Dendritic cell treated with granulocyte-macrophage colony-stimulating factor and Interleukin-4, amounts not matched to agents 40 ng/mL and 50 ng/mL, for 4 days (primary cell): ENCODE results near the gene PRSS22.

ENCODE experiments used
- H3K27ac Mint-ChIP-seq: one replicate; pipeline ENCODE4 v1.8.0; 2022; ENCODE audit warnings: mild to moderate bottlenecking, mixed read lengths
- H3K27me3 Mint-ChIP-seq: one replicate; pipeline ENCODE4 v1.8.0; 2022; ENCODE audit warnings: mild to moderate bottlenecking, mixed read lengths
- H3K36me3 Mint-ChIP-seq: one replicate; pipeline ENCODE4 v1.8.0; 2022; ENCODE audit warnings: low read depth, mixed read lengths
- H3K4me1 Mint-ChIP-seq: one replicate; pipeline ENCODE4 v1.8.0; 2022; ENCODE audit warnings: low read depth, mixed read lengths
- H3K4me3 Mint-ChIP-seq: one replicate; pipeline ENCODE4 v1.8.0; 2022; ENCODE audit warnings: mild to moderate bottlenecking, moderate library complexity, mixed read lengths
- H3K9me3 Mint-ChIP-seq: one replicate; pipeline ENCODE4 v1.8.0; 2022; ENCODE audit warnings: mixed read lengths
- intact Hi-C: fragments of 100-400 bp; cut with micrococcal nuclease; formaldehyde crosslinking; loops from one replicate; pipeline ENCODE4 v1.15.0; 2022

PRSS22 gene

DNA sequence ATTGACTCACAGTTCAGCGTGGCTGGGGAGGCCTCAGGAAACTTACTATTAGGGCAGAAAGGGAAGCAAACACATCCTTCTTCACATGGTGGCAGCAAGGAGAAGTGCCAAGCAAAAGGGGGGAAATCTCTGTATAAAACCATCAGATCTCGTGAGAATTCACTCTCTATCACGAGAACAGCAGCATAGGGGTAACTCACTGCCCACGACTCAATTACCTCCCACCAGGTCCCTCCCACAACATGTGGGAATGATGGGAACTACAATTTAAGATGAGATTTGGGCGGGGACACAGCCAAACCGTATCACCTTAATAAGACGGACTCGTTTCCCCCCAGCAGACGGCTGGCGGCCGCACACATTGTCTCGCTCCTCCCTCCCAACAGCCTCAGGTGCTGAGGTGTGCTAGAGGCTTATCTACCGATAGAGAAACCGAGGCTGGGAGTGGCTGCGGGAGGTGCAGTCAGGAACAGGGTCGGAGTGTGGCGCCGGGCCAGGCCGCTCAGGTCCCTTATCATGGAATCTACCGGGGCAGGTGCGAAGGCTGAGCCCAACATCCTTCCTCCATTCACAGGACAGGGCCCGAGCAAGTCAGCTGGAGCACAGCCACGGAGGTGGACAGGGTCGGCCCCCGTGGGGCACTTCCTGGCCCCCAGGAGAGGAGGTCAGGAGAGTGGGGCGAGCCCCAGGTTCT, 32.8 kb downstream of the PRSS22 start:
- intact Hi-C loops: no loop called here
- no peaks in the 10 kb centered on the region for H3K36me3 Mint-ChIP-seq

DNA sequence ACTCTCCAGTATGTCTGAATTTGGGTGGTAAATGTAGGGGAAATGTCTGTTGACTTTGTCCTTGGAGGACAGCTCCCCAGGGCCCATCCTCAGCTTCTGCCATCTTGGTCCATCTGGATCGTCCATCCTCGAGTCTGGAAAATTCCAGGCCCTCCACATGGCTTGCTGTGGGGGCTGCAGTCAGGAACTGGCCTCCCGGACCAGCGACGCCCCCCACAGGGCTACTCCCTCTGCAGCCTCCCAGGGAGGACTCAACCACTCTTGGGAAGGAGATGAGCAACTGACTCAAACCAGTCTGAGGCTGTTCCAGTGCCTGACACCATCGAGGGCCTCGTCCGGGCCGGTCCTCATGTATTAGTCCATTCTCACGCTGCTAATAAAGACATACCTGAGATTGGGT, 33.3 kb downstream of the PRSS22 start:
- no peak overlapping the region for H3K4me3 Mint-ChIP-seq
- H3K4me1 Mint-ChIP-seq: peaks cover 9% of the 10 kb centered on the region
- H3K27me3 Mint-ChIP-seq: peaks cover 11% of the 10 kb centered on the region
- H3K9me3 Mint-ChIP-seq: no peaks in the 10 kb centered on the region
- no peaks in the 10 kb centered on the region for H3K36me3 Mint-ChIP-seq
- H3K27ac Mint-ChIP-seq: no peak overlapping the region
- intact Hi-C loops: no loop called here

More for the DNA sequence above, 32.8 kb downstream of the PRSS22 start:
- Mint-ChIP-seq H3K4me1 (peaks cover 14% of the 10 kb centered on the region), H3K9me3 (no peaks in the 10 kb centered on the region), H3K4me3 (no peak overlapping the region), H3K27me3 (peaks cover 11% of the 10 kb centered on the region), H3K27ac (no peak overlapping the region)

DNA sequence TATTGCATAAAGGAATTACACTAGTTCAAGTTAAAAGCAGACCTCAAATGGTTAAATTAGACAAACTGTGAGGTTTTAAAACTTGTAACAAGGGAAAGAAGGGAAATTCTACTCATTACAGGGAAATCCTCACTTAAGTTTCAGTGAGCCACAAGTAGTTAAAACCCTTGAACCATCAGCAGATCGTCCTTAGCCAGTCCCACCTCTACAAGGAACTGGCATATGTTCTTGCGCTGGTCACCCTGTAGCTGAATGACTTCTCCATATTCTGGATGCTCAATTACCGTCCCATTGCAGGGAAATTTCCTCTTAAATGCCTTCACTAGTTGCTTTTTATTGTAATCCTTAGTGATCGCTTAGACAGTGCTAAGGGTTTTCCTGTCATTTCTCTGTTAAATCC, 35.5 kb downstream of the PRSS22 start:
- peaks cover 25% of the 10 kb centered on the region for H3K4me1 Mint-ChIP-seq
- no peaks in the 10 kb centered on the region for H3K9me3 Mint-ChIP-seq
- no peak overlapping the region for H3K27ac Mint-ChIP-seq

DNA sequence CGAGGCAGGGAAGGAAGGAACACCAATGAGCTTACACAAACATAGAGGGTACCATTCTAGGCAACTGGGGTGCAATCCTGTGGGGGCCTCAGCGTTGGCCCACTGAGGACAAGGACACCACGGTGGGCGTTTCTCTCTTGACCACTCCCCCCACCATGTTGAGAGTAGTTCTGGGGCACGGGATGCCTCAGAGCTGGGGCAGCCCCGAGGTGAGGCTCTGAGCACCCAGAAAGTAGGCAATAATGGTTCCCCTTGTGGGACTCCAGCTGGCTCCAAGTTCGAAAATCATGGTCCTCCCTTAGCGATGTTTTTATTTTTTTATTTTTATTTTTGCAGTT, 35.8 kb downstream of the PRSS22 start:
- Mint-ChIP-seq H3K4me1 (peaks cover 27% of the 10 kb centered on the region), H3K9me3 (no peaks in the 10 kb centered on the region), H3K36me3 (no peaks in the 10 kb centered on the region), H3K27me3 (peaks cover 13% of the 10 kb centered on the region), H3K27ac (peak overlapping the region; percentile 22), H3K4me3 (no peak overlapping the region)
- intact Hi-C loops: no loop called here

More for the DNA sequence above, 35.5 kb downstream of the PRSS22 start:
- Mint-ChIP-seq H3K4me3 (no peak overlapping the region), H3K27me3 (peaks cover 13% of the 10 kb centered on the region), H3K36me3 (no peaks in the 10 kb centered on the region)
- intact Hi-C loops: no loop called here

DNA sequence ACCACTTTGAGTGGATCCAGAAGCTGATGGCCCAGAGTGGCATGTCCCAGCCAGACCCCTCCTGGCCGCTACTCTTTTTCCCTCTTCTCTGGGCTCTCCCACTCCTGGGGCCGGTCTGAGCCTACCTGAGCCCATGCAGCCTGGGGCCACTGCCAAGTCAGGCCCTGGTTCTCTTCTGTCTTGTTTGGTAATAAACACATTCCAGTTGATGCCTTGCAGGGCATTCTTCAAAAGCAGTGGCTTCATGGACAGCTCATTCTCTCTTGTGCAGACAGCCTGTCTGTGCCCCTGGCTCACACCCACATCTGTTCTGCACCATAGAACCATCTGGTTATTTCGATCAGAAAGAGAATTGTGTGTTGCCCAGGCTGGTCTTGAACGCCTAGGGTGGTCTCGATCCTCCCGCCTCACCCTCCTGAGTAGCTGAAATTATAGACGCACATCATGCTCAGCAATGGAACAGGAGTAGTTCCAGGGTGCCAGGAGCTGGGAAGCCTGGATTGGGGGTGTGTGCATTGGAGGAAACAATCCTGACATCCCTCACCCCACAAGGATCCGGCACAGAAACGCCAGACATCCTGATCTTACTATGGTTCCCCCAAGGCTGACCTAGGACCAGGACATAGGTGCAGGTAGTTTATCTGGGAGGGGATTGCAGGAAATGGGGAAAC, 36.3 kb downstream of the PRSS22 start:
- H3K9me3 Mint-ChIP-seq: no peaks in the 10 kb centered on the region
- H3K27ac Mint-ChIP-seq: peak overlapping the region; percentile 22
- no peak overlapping the region for H3K4me3 Mint-ChIP-seq
- H3K36me3 Mint-ChIP-seq: no peaks in the 10 kb centered on the region
- H3K27me3 Mint-ChIP-seq: peaks cover 13% of the 10 kb centered on the region
- intact Hi-C loops: no loop called here
- peaks cover 29% of the 10 kb centered on the region for H3K4me1 Mint-ChIP-seq

DNA sequence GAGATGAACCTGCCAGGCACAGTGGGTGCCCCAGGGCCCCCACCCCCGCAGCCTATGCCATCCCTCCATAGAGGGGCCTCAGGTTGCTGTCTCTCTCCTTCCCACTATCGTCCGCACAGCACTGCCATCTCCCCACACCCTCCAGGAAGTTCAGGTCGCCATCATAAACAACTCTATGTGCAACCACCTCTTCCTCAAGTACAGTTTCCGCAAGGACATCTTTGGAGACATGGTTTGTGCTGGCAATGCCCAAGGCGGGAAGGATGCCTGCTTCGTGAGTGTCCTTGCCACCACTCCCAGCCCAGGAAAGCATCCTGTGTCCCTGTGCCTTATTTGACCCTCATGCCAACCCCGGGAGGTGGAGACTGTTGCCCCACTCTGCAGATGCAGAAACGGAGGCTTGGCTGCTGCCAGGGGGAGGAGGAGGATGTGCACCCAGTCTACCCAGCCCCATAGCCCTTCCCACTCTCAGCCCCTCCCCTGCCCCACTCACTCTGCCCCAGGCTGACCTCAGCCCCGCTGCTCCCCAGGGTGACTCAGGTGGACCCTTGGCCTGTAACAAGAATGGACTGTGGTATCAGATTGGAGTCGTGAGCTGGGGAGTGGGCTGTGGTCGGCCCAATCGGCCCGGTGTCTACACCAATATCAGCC, 37.0 kb downstream of the PRSS22 start:
- Mint-ChIP-seq H3K27ac (peak overlapping the region; percentile 22), H3K4me3 (no peak overlapping the region), H3K36me3 (no peaks in the 10 kb centered on the region), H3K9me3 (no peaks in the 10 kb centered on the region), H3K4me1 (peaks cover 36% of the 10 kb centered on the region), H3K27me3 (peaks cover 10% of the 10 kb centered on the region)
- intact Hi-C loops: no loop called here

DNA sequence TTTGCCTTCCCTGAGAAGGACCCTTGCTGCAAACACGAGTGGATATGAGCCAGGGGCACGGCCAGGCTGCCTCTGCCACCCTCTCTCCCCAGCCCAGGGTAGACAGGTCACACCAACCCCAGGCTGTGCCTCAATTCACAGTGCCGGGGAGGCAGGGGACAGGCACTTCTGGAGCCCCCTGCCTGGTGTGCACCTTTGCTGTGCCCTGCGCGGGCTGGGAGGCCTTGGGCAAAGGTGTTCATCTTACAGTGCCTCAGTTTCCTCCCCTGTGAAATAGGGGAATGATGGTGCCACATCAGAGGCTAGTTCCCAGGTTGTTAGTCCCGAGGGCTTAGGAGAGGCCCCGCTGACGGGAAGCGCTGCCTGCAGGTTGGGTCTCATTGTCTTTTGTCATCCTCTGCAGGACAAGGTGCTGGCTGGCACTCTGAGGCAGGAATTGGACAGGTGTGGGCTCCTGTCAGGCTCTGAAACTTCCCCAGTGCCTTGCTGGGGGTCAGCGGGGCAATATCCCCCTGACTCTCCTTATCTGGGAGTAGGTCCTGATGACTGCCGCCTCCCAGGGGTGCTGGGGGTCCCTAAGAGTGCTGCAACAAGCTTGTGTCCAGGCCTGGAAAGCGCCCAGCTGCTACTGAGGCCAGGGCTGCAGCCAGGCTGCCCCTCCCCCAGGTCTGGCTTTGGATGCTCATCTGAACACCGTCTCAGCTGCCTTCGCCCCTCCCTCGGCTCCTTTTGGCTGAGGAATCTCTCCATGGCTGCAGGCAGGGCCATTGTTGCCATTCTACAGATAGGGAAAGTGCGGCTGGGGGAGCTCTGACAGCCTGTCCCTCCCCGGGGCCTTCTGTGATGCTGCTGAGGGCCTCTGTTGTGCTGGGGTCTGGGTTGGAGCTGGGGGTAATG, 37.8 kb downstream of the PRSS22 start:
- intact Hi-C loops: loop anchor here (5.0 kb wide), 1 partner anchor 43 kb away; the partner anchor contains the start of gene ELOB
- H3K4me1 Mint-ChIP-seq: peaks cover 44% of the 10 kb centered on the region
- no peak overlapping the region for H3K27ac Mint-ChIP-seq
- no peaks in the 10 kb centered on the region for H3K36me3 Mint-ChIP-seq
- no peaks in the 10 kb centered on the region for H3K9me3 Mint-ChIP-seq
- H3K4me3 Mint-ChIP-seq: no peak overlapping the region
- peaks cover 7% of the 10 kb centered on the region for H3K27me3 Mint-ChIP-seq

DNA sequence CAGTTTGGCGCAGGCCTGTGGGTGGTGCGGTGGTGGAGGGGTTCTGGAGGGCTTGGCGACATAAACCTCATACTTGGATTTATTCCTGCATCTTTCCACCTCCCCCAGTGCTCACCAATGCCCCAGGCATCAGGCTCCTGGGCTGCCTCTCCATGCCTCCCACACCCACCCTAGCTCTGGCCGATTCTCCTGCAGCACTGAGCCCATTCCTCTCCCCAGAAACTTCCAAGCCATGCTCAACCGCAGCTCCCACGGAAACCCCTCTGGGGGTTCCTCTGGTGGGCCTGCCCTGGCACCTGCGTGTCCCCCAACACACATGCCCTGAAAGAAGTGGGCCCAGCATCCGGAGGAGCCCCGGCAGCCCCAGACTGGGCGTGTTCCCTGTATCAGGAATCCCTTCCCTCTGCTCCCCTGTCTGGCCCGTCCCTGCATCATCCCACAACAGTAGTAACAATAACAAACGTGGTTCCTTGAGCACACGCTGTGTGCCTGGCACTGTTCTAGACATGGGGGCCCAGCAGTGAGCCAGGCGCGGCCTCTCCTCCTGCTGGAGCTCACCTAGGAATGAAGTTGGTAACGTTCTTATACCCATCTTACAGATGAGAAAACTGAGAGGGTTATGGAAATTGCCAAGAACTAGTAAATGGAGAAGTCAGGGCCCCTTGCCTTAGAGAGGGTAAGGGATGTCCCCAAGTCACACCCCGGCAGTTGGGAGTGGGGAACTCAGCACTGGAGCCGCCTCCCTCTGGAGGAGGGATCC, 38.6 kb downstream of the PRSS22 start:
- intact Hi-C loops: loop anchor here (5.0 kb wide), 1 partner anchor 42 kb away; the partner anchor contains the start of gene ELOB
- Mint-ChIP-seq H3K9me3 (no peaks in the 10 kb centered on the region), H3K4me3 (no peak overlapping the region), H3K4me1 (peaks cover 44% of the 10 kb centered on the region), H3K27me3 (peaks cover 9% of the 10 kb centered on the region), H3K27ac (no peak overlapping the region), H3K36me3 (no peaks in the 10 kb centered on the region)

DNA sequence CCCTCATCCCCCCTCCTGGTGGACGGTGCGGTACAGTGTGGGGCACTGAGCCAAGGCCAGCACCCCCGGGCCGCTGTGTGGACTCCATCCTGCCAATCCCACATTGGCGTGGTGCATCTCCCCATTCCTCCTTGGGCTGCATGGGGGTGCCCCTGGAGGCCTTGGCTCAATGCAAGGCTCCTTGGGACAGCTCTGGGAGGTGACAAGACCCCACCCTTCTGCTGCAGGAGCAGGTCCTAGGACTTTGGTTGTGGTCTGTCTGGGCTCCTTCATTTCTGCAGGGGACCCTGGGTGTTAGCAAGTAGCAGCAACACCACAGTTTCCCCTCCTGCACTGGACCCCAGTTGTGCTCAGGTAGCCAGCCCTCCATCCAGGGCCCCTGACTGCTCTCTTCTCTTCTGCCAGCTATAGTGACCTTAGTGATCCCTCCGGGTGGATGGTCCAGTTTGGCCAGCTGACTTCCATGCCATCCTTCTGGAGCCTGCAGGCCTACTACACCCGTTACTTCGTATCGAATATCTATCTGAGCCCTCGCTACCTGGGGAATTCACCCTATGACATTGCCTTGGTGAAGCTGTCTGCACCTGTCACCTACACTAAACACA, 39.6 kb downstream of the PRSS22 start:
- Mint-ChIP-seq H3K36me3 (no peaks in the 10 kb centered on the region), H3K4me1 (peaks cover 44% of the 10 kb centered on the region), H3K27ac (peak overlapping the region; percentile 76), H3K27me3 (peaks cover 9% of the 10 kb centered on the region), H3K9me3 (no peaks in the 10 kb centered on the region), H3K4me3 (peak overlapping the region; percentile 50)
- intact Hi-C loops: loop anchor here (5.0 kb wide), 1 partner anchor 41 kb away; the partner anchor contains the start of gene ELOB

DNA sequence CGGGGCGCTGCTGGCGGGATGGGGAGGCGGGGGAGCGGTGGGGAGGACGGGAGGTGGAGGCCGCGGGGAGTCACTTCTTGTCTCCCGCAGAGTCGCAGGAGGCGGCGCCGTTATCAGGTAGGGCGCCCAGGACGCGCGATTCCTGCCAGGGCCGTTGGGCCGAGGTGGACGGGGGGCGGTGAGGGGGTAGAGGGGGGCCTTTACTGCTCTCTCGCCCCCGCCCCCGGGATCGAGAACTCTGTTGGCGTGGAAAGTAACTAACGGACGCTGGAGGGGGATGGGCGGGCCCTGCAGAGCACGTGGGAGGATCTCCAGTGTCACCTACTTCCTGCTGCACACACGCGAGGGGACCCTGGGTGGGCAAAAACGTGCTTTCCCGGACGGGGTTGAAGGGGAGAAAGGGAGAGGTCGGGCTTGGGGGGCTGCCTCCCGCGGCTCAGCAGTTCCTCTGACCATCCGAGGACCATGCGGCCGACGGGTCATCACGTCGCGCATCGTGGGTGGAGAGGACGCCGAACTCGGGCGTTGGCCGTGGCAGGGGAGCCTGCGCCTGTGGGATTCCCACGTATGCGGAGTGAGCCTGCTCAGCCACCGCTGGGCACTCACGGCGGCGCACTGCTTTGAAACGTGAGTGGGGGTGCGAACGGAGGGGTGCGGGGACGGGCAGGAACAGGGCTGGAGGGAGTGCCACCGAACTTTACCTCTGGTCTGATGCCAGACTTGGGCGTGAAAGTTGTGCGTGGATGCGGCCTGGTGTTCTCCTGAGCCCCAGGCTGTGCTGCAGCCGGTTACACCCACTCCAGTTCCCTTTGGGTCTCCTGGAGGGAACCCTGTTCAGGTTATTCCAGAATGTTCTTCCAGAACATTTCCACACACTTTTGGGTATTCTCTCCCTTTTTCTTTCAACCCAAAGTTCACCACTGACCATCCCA, 40.4 kb downstream of the PRSS22 start:
- Mint-ChIP-seq H3K36me3 (no peaks in the 10 kb centered on the region), H3K4me3 (peak overlapping the region; percentile 63), H3K27ac (peak overlapping the region; percentile 76), H3K27me3 (peaks cover 9% of the 10 kb centered on the region), H3K4me1 (peaks cover 37% of the 10 kb centered on the region), H3K9me3 (no peaks in the 10 kb centered on the region)
- intact Hi-C loops: loop anchor here (5.0 kb wide), 1 partner anchor 40 kb away; the partner anchor contains the start of gene ELOB

DNA sequence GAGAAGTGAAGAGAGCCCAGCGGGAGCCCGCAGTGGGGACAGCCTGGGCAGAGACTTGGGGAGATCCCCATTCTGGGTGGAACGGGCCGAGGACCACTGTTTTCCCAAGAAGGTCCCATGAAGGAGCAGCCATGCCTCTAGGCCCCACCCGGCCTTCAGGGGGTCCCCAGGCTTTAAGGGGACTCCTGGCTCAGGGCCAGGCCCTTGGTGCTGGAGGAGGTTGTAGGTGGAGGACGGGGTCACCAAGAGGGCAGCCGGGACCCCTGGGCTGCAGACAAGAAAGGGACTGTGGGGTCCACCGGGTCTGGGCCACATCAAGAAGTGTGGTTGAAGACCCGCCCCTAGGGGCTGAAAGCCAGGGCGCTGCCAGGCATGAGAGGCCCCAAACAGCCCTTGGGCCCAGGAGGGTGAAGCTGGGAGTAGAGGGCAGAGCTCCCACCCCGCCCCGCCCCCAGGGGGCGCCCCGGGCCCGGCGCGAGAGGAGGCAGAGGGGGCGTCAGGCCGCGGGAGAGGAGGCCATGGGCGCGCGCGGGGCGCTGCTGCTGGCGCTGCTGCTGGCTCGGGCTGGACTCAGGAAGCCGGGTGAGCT, 41.1 kb downstream of the PRSS22 start, which contains the start of gene PRSS21:
PRSS21 (plus strand) TSS at position 487 of the 589 bp plus-strand sequence; CDS start at position 519, 32 bp downstream.
- intact Hi-C loops: loop anchor here (5.0 kb wide), 1 partner anchor 40 kb away; the partner anchor contains the start of gene ELOB
- Mint-ChIP-seq H3K4me1 (peaks cover 40% of the 10 kb centered on the region), H3K4me3 (peak within 1 kb of the TSS; percentile 63), H3K27ac (peak within 1 kb of the TSS; percentile 76), H3K36me3 (no peaks in the 10 kb centered on the region), H3K27me3 (peaks cover 7% of the 10 kb centered on the region), H3K9me3 (no peaks in the 10 kb centered on the region)
